Esophagus squamous epithelium (tissue), 4 donors: ENCODE measurements around the gene CACNA2D3.

Experiments used
- CTCF ChIP-seq, 6 experiments: fragments of 450-650 bp in 4 of 6; fragments of 200-600 bp in 2 of 6; sonication (generic) in 2 of 6; IDR thresholded peaks; one replicate each; pipeline ENCODE4 v1.5.1; 2016 to 2019; ENCODE audit warnings: antibody characterized with exemption in 6 of 6, mild to moderate bottlenecking in 4 of 6, moderate library complexity in 4 of 6
- POLR2A ChIP-seq, 4 donors: fragments of 450-650 bp; IDR thresholded peaks; one replicate each; pipeline ENCODE4 v1.6.1; 2017; ENCODE audit warnings: antibody characterized with exemption in 4 of 4, mild to moderate bottlenecking in 4 of 4, moderate library complexity in 3 of 4

GRCh38 chr3:54940971-54941370 is 818.6 kb downstream of the CACNA2D3 start:
- TF ChIP-seq CTCF (IDR thresholded peaks at IDR 0.05) (no peak), POLR2A (IDR thresholded peaks at IDR 0.05) (no peak)
